GM21381 (cell line): ENCODE measurements around the gene RTP3.
"Not testable (repeated sequence)": the region's sequence is repeated elsewhere in the genome, so short reads cannot be mapped to it uniquely, and the experiment has no call there.

Experiments
- ATAC-seq: cut with Tn5 transposase; IDR thresholded peaks from one replicate; pipeline ENCODE4 v1.9.1; 2021; ENCODE audit warnings: mild to moderate bottlenecking, moderate library complexity; ENCODE audit not compliant: unreplicated experiment

Gene RTP3

DNA sequence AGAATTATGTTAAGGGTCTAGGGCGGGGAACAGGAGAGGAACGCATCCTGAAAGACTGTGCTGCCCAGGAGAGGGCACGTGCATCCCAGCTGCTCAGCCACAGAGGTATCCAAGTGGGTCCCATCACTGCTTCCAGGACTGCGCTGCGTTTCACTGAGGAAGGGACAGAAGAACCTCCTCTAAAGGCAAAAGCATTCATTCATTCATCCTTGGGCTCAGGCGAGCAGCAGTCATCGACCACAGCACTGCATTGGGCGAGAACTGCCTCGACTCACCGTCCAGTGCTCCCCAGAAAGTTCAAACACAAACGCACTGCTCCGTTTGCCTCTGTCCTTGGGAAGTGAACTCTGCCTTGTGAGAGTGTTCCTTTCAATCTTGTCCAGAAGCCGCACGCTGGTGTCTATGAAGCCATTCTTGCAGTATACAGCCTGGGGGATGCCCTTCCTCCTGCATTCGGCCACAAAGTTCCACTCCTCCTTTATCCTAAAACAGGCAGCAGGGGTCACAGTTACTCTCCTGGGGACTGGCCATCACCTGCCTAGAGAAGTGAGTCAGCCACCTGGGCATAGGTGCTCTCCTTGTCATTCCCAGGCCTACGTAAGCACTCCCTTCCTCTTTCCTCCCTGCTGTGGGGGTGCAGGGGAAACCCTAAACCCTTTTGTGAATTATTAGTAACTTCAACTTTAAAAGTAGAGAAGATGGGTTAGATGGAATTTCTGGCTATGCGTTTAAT is 47.2 kb downstream of the RTP3 start:
- no peak for ATAC-seq

DNA sequence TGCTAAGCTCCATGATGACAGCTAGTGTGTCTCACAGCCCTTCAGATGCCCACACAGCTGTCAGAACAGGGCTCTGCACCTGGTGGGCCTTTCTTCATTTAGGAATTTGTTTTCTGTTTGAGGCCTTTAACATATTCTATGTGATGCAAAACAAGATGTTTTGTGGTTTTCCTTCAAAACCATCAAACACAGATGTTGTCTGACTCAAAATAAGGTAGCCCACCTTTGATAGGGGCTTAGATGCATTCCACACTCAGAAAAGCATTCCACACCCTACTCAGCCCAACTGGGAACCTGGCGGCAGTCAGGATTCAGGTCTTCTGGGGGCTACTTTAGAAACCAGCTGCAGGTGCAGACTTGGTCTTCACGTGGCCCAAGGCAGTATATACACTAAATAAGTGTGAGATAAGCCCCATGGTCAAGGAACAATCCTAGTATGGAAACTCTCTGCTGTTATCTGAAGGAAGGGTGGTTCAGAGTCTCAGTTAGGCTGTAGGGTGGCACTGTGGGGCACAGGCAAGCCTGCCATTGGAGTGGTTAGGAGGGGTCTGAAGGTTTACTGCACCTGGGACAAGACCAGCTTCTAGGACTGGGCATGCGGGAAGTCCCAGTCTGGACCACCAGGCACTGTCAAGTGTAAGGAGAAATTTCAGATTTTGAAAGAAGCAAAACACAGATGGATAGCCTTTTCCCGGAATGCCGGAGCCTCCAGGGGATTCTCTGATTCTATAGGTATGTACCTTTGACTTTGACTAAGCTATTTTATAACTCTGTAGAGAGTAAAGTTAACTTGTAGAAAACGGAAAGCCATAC is 48.2 kb downstream of the RTP3 start:
- ATAC-seq: no peak

DNA sequence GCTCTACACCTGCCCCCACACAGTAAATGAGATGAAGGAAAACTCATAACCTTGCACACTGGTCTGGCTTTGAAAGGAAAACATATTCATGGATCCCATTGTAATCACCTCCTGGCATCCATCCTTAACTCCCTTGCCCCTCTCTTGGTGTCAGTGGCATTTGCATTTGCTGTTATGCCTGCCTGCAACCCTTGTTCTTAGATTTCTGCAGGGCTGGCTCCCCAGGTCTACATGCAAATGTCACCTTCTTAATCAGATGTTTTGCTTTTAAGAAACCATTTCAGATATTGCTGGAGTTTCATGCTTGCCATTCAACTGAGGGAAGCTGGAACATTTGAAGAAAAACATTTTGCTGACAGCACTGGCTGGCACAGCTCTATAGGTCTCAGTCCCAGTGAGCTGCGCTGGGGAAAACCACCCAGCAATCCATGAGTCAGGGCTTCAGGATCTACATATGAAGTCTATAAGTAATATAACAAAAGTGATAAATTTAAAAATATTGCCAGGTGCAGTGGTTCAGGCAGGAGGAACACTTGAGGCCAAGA is 49.2 kb downstream of the RTP3 start:
- ATAC-seq: no peak

DNA sequence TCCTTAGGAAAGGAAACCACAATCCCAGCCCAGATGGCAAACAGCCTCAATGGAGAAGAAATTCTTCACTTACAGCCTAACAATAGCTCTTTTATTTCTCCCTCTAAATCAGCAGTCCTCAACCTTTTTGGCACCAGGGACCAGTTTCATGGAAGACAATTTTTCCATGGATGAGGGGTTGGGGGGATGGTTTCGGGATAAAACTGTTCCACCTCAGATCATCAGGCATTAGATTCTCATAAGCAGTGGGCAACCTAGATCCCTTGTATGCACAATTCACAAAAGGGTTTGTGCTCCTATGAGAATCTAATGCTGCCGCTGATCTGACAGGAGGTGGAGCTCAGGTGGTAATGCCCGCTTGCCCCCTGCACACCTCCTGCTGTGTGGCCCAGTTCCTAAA is 50.8 kb downstream of the RTP3 start:
- not testable (repeated sequence) for ATAC-seq

DNA sequence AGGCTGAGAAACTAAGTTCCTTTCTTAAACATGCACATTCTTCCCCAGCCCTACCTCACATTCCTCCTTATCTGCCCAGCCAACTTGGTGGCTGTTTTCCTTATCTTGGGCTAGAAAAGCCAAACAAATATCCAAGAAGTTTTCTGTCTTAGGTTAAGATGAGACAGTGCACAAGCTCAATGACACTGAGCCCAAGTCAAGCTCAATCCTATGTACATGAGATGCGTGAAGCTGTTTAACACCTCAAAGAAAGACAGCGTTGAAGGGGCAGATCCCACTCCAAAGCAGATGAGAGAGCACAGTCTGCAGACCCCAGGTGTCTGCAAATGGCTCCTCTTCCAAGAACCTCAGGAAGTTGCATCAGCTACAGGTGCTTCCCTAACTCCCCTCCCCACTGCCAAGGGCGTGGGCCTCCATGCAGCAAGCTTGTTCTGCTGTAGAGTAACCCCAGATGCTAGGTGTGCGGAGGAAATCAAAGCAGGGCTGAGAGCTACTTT is 51.7 kb downstream of the RTP3 start:
- no peak for ATAC-seq

DNA sequence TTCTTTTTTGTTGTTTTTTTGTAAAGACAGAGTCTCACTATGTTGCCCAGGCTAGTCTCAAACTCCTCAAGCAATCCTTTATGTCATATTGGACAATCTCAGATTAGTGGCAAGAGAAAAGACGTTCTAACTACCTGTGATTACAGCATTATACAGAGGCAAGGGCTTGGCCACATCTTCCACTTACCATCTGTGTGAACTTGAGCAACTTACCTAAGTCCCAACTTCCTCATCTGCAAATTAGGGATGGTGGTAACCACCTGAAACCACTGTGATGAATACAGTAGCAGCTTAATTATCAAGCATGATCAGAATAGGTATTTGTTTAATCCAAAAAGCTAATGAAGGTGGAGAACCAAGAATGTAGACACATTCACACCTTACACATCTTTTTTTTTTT is 52.2 kb downstream of the RTP3 start:
- ATAC-seq: no peak
